Neural cell (in vitro differentiated cells): ENCODE measurements around the gene ADAMTSL2.

Experiments
- CTCF ChIP-seq: fragments of 450-650 bp; IDR thresholded peaks from 2 replicates; pipeline ENCODE4 v1.5.1; 2014; ENCODE audit warnings: antibody characterized with exemption, mild to moderate bottlenecking, moderate library complexity; ENCODE audit not compliant: poor library complexity, severe bottlenecking
- REST ChIP-seq: IDR thresholded peaks from 2 replicates; pipeline ENCODE4 v1.6.1; 2012; ENCODE audit warnings: borderline replicate concordance

GRCh38 chr9:133613432-133613831 lies 78.9 kb downstream of the ADAMTSL2 start:
- TF ChIP-seq CTCF = no peak
- no peak for TF ChIP-seq REST
